ENCODE results near the gene STIM2.

- no peak for TF ChIP-seq JUND (IDR thresholded peaks at IDR 0.05; ENCODE audit: low read depth, low read length)
- no peak for TF ChIP-seq CTCF (IDR thresholded peaks at IDR 0.05 in 2 of 3, conservative IDR thresholded peaks at IDR 0.05 in 1 of 3; ENCODE audit: control insufficient read depth in 2 of 3, extremely low read depth in 1 of 3, insufficient read depth in 1 of 3, low read depth in 3 of 3, low read length in 3 of 3)
- no peak for TF ChIP-seq TARDBP (IDR thresholded peaks at IDR 0.05; ENCODE audit: borderline replicate concordance)
- TF ChIP-seq E2F4 (IDR thresholded peaks at IDR 0.05; ENCODE audit: low read depth, low read length), result no peak
- TF ChIP-seq, protein P1, sequence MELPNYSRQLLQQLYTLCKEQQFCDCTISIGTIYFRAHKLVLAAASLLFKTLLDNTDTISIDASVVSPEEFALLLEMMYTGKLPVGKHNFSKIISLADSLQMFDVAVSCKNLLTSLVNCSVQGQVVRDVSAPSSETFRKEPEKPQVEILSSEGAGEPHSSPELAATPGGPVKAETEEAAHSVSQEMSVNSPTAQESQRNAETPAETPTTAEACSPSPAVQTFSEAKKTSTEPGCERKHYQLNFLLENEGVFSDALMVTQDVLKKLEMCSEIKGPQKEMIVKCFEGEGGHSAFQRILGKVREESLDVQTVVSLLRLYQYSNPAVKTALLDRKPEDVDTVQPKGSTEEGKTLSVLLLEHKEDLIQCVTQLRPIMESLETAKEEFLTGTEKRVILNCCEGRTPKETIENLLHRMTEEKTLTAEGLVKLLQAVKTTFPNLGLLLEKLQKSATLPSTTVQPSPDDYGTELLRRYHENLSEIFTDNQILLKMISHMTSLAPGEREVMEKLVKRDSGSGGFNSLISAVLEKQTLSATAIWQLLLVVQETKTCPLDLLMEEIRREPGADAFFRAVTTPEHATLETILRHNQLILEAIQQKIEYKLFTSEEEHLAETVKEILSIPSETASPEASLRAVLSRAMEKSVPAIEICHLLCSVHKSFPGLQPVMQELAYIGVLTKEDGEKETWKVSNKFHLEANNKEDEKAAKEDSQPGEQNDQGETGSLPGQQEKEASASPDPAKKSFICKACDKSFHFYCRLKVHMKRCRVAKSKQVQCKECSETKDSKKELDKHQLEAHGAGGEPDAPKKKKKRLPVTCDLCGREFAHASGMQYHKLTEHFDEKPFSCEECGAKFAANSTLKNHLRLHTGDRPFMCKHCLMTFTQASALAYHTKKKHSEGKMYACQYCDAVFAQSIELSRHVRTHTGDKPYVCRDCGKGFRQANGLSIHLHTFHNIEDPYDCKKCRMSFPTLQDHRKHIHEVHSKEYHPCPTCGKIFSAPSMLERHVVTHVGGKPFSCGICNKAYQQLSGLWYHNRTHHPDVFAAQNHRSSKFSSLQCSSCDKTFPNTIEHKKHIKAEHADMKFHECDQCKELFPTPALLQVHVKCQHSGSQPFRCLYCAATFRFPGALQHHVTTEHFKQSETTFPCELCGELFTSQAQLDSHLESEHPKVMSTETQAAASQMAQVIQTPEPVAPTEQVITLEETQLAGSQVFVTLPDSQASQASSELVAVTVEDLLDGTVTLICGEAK (IDR thresholded peaks at IDR 0.05; ENCODE audit: borderline replicate concordance), result no peak
- no peak for TF ChIP-seq SIX5 (IDR thresholded peaks at IDR 0.05; ENCODE audit: low read depth, low read length, severe bottlenecking)
- no peak for TF ChIP-seq HDAC2 (IDR thresholded peaks at IDR 0.05)
- no peak for TF ChIP-seq POLR2AphosphoS5 (IDR thresholded peaks at IDR 0.05; ENCODE audit: low read length)
- no peak for TF ChIP-seq TAF1 (IDR thresholded peaks at IDR 0.05; ENCODE audit: borderline replicate concordance, low read depth, low read length)
- no peak for TF ChIP-seq POLR2A (IDR thresholded peaks at IDR 0.05; ENCODE audit: low read depth, low read length)
- no peak for TF ChIP-seq PKNOX1 (IDR thresholded peaks at IDR 0.05)
- no peak for TF ChIP-seq RAD21 (IDR thresholded peaks at IDR 0.05; ENCODE audit: insufficient read depth, low read depth, low read length)
- TF ChIP-seq CBX5 (IDR thresholded peaks at IDR 0.05; ENCODE audit: low read depth), result no peak
- no peak for TF ChIP-seq IRF3 (IDR thresholded peaks at IDR 0.05)
Measured at GRCh38 chr4:26896636-26897035, 36.0 kb downstream of the STIM2 start.

Data from GM12878 (cell line).